Heart left ventricle (tissue), 13 donors: ENCODE data around the gene SEPTIN7.

ENCODE experiments used
- CTCF ChIP-seq, 12 donors: fragments of 200-600 bp; sonication (generic) in 4 of 12; IDR thresholded peaks; one replicate each; pipeline versions ENCODE4 v1.5.0 to v1.8.0; 2018 to 2022; ENCODE audit warnings: antibody characterized with exemption in 12 of 12, mild to moderate bottlenecking in 5 of 12
- POLR2A ChIP-seq, 2 donors: fragments of 450-650 bp; IDR thresholded peaks; one replicate each; pipeline ENCODE4 v1.6.1; 2017; ENCODE audit warnings: antibody characterized with exemption in 2 of 2, mild to moderate bottlenecking in 2 of 2, moderate library complexity in 2 of 2
- donor health status: ischemic (EF 13 %, LVEDD 7.1; RV severe dilation, severe dysfunction).
- donor health status: DM: no; HTN: yes; CAD: no.
- donor health status: DM: no; HTN: no; CAD: no.
- donor health status: ischemic (EF 25% LVEDD 6.9; RV normal size, moderate dysfunction).
- donor health status: ischemic (EF 25% LVEDD 5.7; RV mildly dilated, moderate dysfunction).
- donor health status: ischemic (EF 35%, LVEDD 5.7; RV mildly dilated, moderate dysfunction).
- donor health status: nonischemic (EF 11% LVEDD 7.7; RV severe dilation, severe dysfunction).
- donor health status: DM: yes; HTN: yes; CAD: no.
- donor health status: PGD.
- donor health status: ischemic (EF 29% LVEDD 5.4; RV normal size, mild dysfunction).
- donor health status: nonischemic (EF 23%, LVEDD 6.1; RV moderate dilation, normal function).

DNA sequence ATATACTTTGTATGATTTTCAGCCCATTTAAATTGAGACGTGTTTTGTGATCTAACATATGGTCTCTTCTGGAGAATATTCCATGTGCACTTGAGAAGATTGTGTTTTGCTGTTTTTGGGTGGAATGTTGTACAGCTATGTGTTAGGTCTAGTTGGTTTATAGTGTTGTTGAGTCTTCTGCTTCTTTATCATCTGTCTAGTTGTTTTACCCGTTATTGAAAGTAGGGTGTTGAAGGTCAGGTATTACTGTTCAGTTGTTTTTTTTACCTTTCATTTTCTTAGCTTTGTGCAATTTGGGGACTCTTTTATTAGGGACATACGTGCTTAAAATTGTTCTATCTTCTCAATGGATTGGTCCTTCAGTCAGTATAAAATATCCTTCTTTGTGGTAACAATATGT, 18.5 kb downstream of the SEPTIN7 start:
- TF ChIP-seq POLR2A (IDR thresholded peaks at IDR 0.05) (no peak), CTCF (IDR thresholded peaks at IDR 0.05) (no peak)
